D721Med (cell line): ENCODE data around the gene FNDC11.

Experiments used
- DNase-seq: peaks from one replicate; pipeline ENCODE4 v3.0.0; 2011; ENCODE audit warnings: low spot score; ENCODE audit not compliant: insufficient read length
- FAIRE-seq: peaks from 2 replicates; lab custom pipeline; 2011; peaks lifted over from hg19 to GRCh38; lab: Jason Lieb, UNC
- TF ChIP-seq, protein P1 (sequence below): IDR thresholded peaks from 2 replicates; pipeline ENCODE4 v1.5.1; 2012; ENCODE audit warnings: mild to moderate bottlenecking, control low read depth; ENCODE audit not compliant: insufficient read depth; ENCODE audit errors: missing control alignments

Gene FNDC11

DNA sequence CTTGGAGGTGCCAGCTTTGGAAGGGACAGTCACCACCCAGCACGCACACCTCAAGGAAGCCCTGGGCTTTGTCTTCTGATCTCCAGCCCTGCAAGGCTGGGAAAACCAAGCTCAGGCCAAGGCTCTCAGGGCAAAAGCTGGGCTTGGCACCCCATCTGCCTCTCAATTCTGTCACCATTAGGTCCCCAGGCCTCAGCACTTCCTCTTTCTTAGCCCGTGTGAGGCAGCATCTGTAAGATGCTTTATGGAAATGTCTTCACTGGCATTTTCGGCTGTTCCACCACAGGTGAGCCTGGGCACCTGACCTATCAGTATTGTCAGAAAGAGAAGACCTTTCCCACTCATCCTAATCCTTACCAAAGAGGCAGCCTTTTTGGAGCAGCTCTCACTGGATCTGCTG lies 48.4 kb downstream of the FNDC11 start:
- DNase-seq (no peak), FAIRE-seq (no peak)
- TF ChIP-seq, protein P1, sequence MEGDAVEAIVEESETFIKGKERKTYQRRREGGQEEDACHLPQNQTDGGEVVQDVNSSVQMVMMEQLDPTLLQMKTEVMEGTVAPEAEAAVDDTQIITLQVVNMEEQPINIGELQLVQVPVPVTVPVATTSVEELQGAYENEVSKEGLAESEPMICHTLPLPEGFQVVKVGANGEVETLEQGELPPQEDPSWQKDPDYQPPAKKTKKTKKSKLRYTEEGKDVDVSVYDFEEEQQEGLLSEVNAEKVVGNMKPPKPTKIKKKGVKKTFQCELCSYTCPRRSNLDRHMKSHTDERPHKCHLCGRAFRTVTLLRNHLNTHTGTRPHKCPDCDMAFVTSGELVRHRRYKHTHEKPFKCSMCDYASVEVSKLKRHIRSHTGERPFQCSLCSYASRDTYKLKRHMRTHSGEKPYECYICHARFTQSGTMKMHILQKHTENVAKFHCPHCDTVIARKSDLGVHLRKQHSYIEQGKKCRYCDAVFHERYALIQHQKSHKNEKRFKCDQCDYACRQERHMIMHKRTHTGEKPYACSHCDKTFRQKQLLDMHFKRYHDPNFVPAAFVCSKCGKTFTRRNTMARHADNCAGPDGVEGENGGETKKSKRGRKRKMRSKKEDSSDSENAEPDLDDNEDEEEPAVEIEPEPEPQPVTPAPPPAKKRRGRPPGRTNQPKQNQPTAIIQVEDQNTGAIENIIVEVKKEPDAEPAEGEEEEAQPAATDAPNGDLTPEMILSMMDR: no peak
